Sciatic nerve (tissue), 2 donors: ENCODE measurements around the gene CCDC146. TPM values are rescaled to one million over a fixed set of nuclear protein-coding genes. Genes with fewer than 3 reads are reported as not detected.
"Not testable (repeated sequence)": the region's sequence is repeated elsewhere in the genome, so short reads cannot be mapped to it uniquely, and the experiment has no call there.

Experiments used
- ATAC-seq: fragments of 200-7000 bp; cut with Tn5 transposase; one replicate; pipeline ENCODE4 v1.9.1; 2020; ENCODE audit warnings: mild to moderate bottlenecking, moderate library complexity
- DNase-seq: peaks from one replicate; pipeline ENCODE4 v3.0.0-alpha.2; 2020; ENCODE audit warnings: low spot score
- intact Hi-C: fragments of 100-400 bp; cut with DNase I; formaldehyde crosslinking; loops from one replicate; pipeline ENCODE4 v1.14.2; 2022
- total RNA-seq: library from RNA; stranded (reverse); fragmentation: NEBNext Ultra II Directional; extraction: Animal tissue kit (Norgen Biotek cat#: 25700); gene quantifications from one replicate; pipeline ENCODE4 v1.2.1, GENCODE V29; 2021
- donor health status: DM: no; HTN: no; CAD: no.
- donor health status: DM: no; HTN: no; CAD: no.

Gene CCDC146
- total RNA-seq, 1 donor from 2014 or later, result 26.4 TPM

- no peak for DNase-seq
- peak; percentile 13 for ATAC-seq
- intact Hi-C loops, result no loop called here
Measured at GRCh38 chr7:77313876-77314480, 191.6 kb downstream of the CCDC146 start.

- intact Hi-C loops, result no loop called here
- DNase-seq, result no peak
Measured at GRCh38 chr7:77315182-77315591, 192.8 kb downstream of the CCDC146 start.

GRCh38 chr7:77316219-77316978 is 194.0 kb downstream of the CCDC146 start:
- no peak for DNase-seq
- intact Hi-C loops, result no loop called here
- no peak for ATAC-seq

More at GRCh38 chr7:77315182-77315591, 192.8 kb downstream of the CCDC146 start:
- peak; percentile 74 for ATAC-seq

GRCh38 chr7:77318019-77318418 is 195.6 kb downstream of the CCDC146 start:
- intact Hi-C loops, result no loop called here
- DNase-seq, result no peak
- no peak for ATAC-seq

- ATAC-seq, result no peak
- DNase-seq, result no peak
- intact Hi-C loops, result no loop called here
Measured at GRCh38 chr7:77320137-77320536, 197.7 kb downstream of the CCDC146 start.

GRCh38 chr7:77320714-77321113 is 198.3 kb downstream of the CCDC146 start:
- DNase-seq (no peak), ATAC-seq (no peak)
- intact Hi-C loops, result no loop called here

- intact Hi-C loops, result no loop called here
- no peak for ATAC-seq
- DNase-seq, result no peak
Measured at GRCh38 chr7:77321300-77321699, 198.9 kb downstream of the CCDC146 start.

GRCh38 chr7:77326131-77326530 is 203.7 kb downstream of the CCDC146 start:
- ATAC-seq (no peak), DNase-seq (no peak)
- intact Hi-C loops, result no loop called here

GRCh38 chr7:77327067-77327931 is 204.9 kb downstream of the CCDC146 start:
- no peak for DNase-seq
- ATAC-seq, result peak; percentile 49
- intact Hi-C loops, result no loop called here

GRCh38 chr7:77327932-77328628 is 205.7 kb downstream of the CCDC146 start:
- ATAC-seq, result no peak
- intact Hi-C loops, result no loop called here
- no peak for DNase-seq

- DNase-seq, result no peak
- intact Hi-C loops, result no loop called here
- ATAC-seq, result no peak
Measured at GRCh38 chr7:77328669-77329068, 206.3 kb downstream of the CCDC146 start.

GRCh38 chr7:77329466-77330168 is 207.2 kb downstream of the CCDC146 start:
- ATAC-seq (no peak), DNase-seq (no peak)
- intact Hi-C loops, result no loop called here

GRCh38 chr7:77330169-77330882 is 207.9 kb downstream of the CCDC146 start:
- ATAC-seq (no peak), DNase-seq (no peak)
- intact Hi-C loops, result no loop called here

GRCh38 chr7:77331938-77332695 is 209.7 kb downstream of the CCDC146 start:
- DNase-seq (peak; percentile 72), ATAC-seq (peak; percentile 91)
- intact Hi-C loops, result no loop called here

GRCh38 chr7:77334039-77334438 is 211.6 kb downstream of the CCDC146 start:
- intact Hi-C loops, ATAC-seq, DNase-seq: not testable (repeated sequence)

GRCh38 chr7:77335581-77335980 is 213.2 kb downstream of the CCDC146 start:
- ATAC-seq (peak; percentile 54), DNase-seq (no peak)
- intact Hi-C loops, result no loop called here

GRCh38 chr7:77337456-77337990 is 215.1 kb downstream of the CCDC146 start:
- DNase-seq (no peak), ATAC-seq (no peak)
- intact Hi-C loops, result no loop called here
